ENCODE data around the gene PSMD14. TPM values are rescaled to one million over a fixed set of nuclear protein-coding genes. Genes with fewer than 3 reads are reported as not detected.

Gene PSMD14
- total RNA-seq, 2 experiments from 2014 or later, result 84.2 to 89.8 TPM

- CTCF ChIA-PET, result interaction anchor here (0.8 to 1.1 kb wide), 2 partner anchors 9 to 11 kb away, joined by 3 to 5 read pairs; no protein-coding TSS in a partner anchor
- no peak overlapping the region for H3K27ac Mint-ChIP-seq
- H3K27me3 Mint-ChIP-seq, result peaks cover 69% of the 10 kb centered on the region
- H3K9me3 Mint-ChIP-seq, result no peaks in the 10 kb centered on the region
- peaks cover 47% of the 10 kb centered on the region for H3K4me1 Mint-ChIP-seq (ENCODE audit: low read depth)
- H3K36me3 Mint-ChIP-seq, result no peaks in the 10 kb centered on the region
- POLR2A ChIA-PET, result interaction anchor here (0.6 kb wide), 1 partner anchor 7 kb away, joined by 4 read pairs; no protein-coding TSS in a partner anchor
- peak; percentile 18 for DNase-seq
- intact Hi-C loops (cut with micrococcal nuclease), result loop anchor here (1.0 to 5.0 kb wide), 3 partner anchors 7 to 180 kb away; partner anchors contain the start of gene PSMD14
- H3K4me3 Mint-ChIP-seq, result peak overlapping the region; percentile 32
These were observed 108.6 kb downstream of the PSMD14 start for GRCh38 chr2:161416708-161417437.

- H3K36me3 Mint-ChIP-seq, result no peaks in the 10 kb centered on the region
- no peak for DNase-seq
- peaks cover 49% of the 10 kb centered on the region for H3K4me1 Mint-ChIP-seq (ENCODE audit: low read depth)
- H3K4me3 Mint-ChIP-seq, result peak overlapping the region; percentile 28
- POLR2A ChIA-PET, result no interaction called here
- H3K27ac Mint-ChIP-seq, result no peak overlapping the region
- H3K9me3 Mint-ChIP-seq, result no peaks in the 10 kb centered on the region
- intact Hi-C loops (cut with micrococcal nuclease), result loop anchor here (5.0 kb wide), 2 partner anchors 110 to 180 kb away; partner anchors contain the start of gene PSMD14
- CTCF ChIA-PET, result no interaction called here
- peaks cover 77% of the 10 kb centered on the region for H3K27me3 Mint-ChIP-seq
These were observed 109.4 kb downstream of the PSMD14 start for GRCh38 chr2:161417438-161418274.

- intact Hi-C loops (cut with micrococcal nuclease), result loop anchor here (5.0 kb wide), 2 partner anchors 111 to 181 kb away; partner anchors contain the start of gene PSMD14
- Mint-ChIP-seq H3K9me3 (no peaks in the 10 kb centered on the region), H3K4me3 (peak overlapping the region; percentile 28), H3K36me3 (no peaks in the 10 kb centered on the region), H3K27me3 (peaks cover 83% of the 10 kb centered on the region), H3K4me1 (ENCODE audit: low read depth) (peaks cover 53% of the 10 kb centered on the region), H3K27ac (no peak overlapping the region)
- DNase-seq, result no peak
- ChIA-PET POLR2A (no interaction called here), CTCF (no interaction called here)
These were observed 110.1 kb downstream of the PSMD14 start for GRCh38 chr2:161418275-161418714.

- CTCF ChIA-PET, result no interaction called here
These were observed 110.8 kb downstream of the PSMD14 start for GRCh38 chr2:161418715-161419637.

GRCh38 chr2:161419638-161420190 is 111.5 kb downstream of the PSMD14 start:
- Mint-ChIP-seq H3K36me3 (no peaks in the 10 kb centered on the region), H3K4me3 (no peak overlapping the region), H3K27ac (no peak overlapping the region), H3K4me1 (ENCODE audit: low read depth) (peaks cover 56% of the 10 kb centered on the region), H3K27me3 (peaks cover 88% of the 10 kb centered on the region), H3K9me3 (no peaks in the 10 kb centered on the region)
- ChIA-PET CTCF (no interaction called here), POLR2A (no interaction called here)
- intact Hi-C loops (cut with micrococcal nuclease), result loop anchor here (5.0 to 10.0 kb wide), 4 partner anchors 112 to 705 kb away; partner anchors contain the start of gene PSMD14
- DNase-seq, result no peak

More at GRCh38 chr2:161418715-161419637, 110.8 kb downstream of the PSMD14 start:
- no peaks in the 10 kb centered on the region for H3K36me3 Mint-ChIP-seq
- intact Hi-C loops (cut with micrococcal nuclease), result loop anchor here (5.0 kb wide), 2 partner anchors 112 to 182 kb away; partner anchors contain the start of gene PSMD14
- no peaks in the 10 kb centered on the region for H3K9me3 Mint-ChIP-seq
- DNase-seq, result peak; percentile 24
- peaks cover 50% of the 10 kb centered on the region for H3K4me1 Mint-ChIP-seq (ENCODE audit: low read depth)
- H3K27me3 Mint-ChIP-seq, result peaks cover 82% of the 10 kb centered on the region
- H3K4me3 Mint-ChIP-seq, result peak overlapping the region; percentile 63
- POLR2A ChIA-PET, result no interaction called here
- H3K27ac Mint-ChIP-seq, result no peak overlapping the region

- peaks cover 88% of the 10 kb centered on the region for H3K27me3 Mint-ChIP-seq
- ChIA-PET POLR2A (no interaction called here), CTCF (no interaction called here)
- no peak overlapping the region for H3K27ac Mint-ChIP-seq
- H3K4me1 Mint-ChIP-seq (ENCODE audit: low read depth), result peaks cover 51% of the 10 kb centered on the region
- DNase-seq, result no peak
- no peaks in the 10 kb centered on the region for H3K9me3 Mint-ChIP-seq
- H3K36me3 Mint-ChIP-seq, result no peaks in the 10 kb centered on the region
- intact Hi-C loops (cut with micrococcal nuclease), result loop anchor here (5.0 to 10.0 kb wide), 2 partner anchors 532 to 704 kb away; no protein-coding TSS in a partner anchor
- no peak overlapping the region for H3K4me3 Mint-ChIP-seq
These were observed 112.3 kb downstream of the PSMD14 start for GRCh38 chr2:161420406-161421074.

GRCh38 chr2:161421686-161422085 is 113.5 kb downstream of the PSMD14 start:
- H3K36me3 Mint-ChIP-seq, result no peaks in the 10 kb centered on the region
- ChIA-PET CTCF (no interaction called here), POLR2A (no interaction called here)
- no peak overlapping the region for H3K27ac Mint-ChIP-seq
- H3K4me3 Mint-ChIP-seq, result no peak overlapping the region
- intact Hi-C loops (cut with micrococcal nuclease), result loop anchor here (5.0 to 10.0 kb wide), 2 partner anchors 531 to 703 kb away; no protein-coding TSS in a partner anchor
- H3K4me1 Mint-ChIP-seq (ENCODE audit: low read depth), result peaks cover 44% of the 10 kb centered on the region
- H3K27me3 Mint-ChIP-seq, result peaks cover 84% of the 10 kb centered on the region
- no peak for DNase-seq
- no peaks in the 10 kb centered on the region for H3K9me3 Mint-ChIP-seq

- ChIA-PET CTCF (no interaction called here), POLR2A (no interaction called here)
- Mint-ChIP-seq H3K27ac (no peak overlapping the region), H3K27me3 (peaks cover 82% of the 10 kb centered on the region), H3K9me3 (no peaks in the 10 kb centered on the region), H3K4me3 (peak overlapping the region; percentile 57), H3K36me3 (peaks cover 4% of the 10 kb centered on the region), H3K4me1 (ENCODE audit: low read depth) (peaks cover 41% of the 10 kb centered on the region)
- intact Hi-C loops (cut with micrococcal nuclease), result loop anchor here (5.0 to 10.0 kb wide), 2 partner anchors 529 to 702 kb away; no protein-coding TSS in a partner anchor
- DNase-seq, result no peak
These were observed 114.7 kb downstream of the PSMD14 start for GRCh38 chr2:161422816-161423403.

GRCh38 chr2:161423421-161424393 is 115.5 kb downstream of the PSMD14 start:
- Mint-ChIP-seq H3K27me3 (peaks cover 79% of the 10 kb centered on the region), H3K27ac (peak overlapping the region; percentile 24), H3K4me3 (peak overlapping the region; percentile 57), H3K9me3 (no peaks in the 10 kb centered on the region), H3K36me3 (peaks cover 4% of the 10 kb centered on the region), H3K4me1 (ENCODE audit: low read depth) (peaks cover 34% of the 10 kb centered on the region)
- peak; percentile 11 for DNase-seq
- intact Hi-C loops (cut with micrococcal nuclease), result loop anchor here (1.0 to 10.0 kb wide), 3 partner anchors 7 to 701 kb away; partner anchors contain the start of gene TBR1
- POLR2A ChIA-PET, result interaction anchor here (0.6 kb wide), 1 partner anchor 7 kb away, joined by 4 read pairs; the partner anchor contains the start of gene TBR1
- CTCF ChIA-PET, result interaction anchor here (0.8 kb wide), 1 partner anchor 100 kb away, joined by 4 read pairs; no protein-coding TSS in a partner anchor
